Measurements from ENCODE around the gene ALG9.
A peak's percentile ranks its signal among the peaks of the same experiment; 100 is the strongest.

GRCh38 chr11:111762981-111763643 is 108.3 kb downstream of the ALG9 start:
- TF ChIP-seq, protein P1, sequence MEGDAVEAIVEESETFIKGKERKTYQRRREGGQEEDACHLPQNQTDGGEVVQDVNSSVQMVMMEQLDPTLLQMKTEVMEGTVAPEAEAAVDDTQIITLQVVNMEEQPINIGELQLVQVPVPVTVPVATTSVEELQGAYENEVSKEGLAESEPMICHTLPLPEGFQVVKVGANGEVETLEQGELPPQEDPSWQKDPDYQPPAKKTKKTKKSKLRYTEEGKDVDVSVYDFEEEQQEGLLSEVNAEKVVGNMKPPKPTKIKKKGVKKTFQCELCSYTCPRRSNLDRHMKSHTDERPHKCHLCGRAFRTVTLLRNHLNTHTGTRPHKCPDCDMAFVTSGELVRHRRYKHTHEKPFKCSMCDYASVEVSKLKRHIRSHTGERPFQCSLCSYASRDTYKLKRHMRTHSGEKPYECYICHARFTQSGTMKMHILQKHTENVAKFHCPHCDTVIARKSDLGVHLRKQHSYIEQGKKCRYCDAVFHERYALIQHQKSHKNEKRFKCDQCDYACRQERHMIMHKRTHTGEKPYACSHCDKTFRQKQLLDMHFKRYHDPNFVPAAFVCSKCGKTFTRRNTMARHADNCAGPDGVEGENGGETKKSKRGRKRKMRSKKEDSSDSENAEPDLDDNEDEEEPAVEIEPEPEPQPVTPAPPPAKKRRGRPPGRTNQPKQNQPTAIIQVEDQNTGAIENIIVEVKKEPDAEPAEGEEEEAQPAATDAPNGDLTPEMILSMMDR (IDR thresholded peaks at IDR 0.05; ENCODE audit: low read depth, low read length), result peak; percentile 10; the same call in 1 of the 2 replicates
- no peak for TF ChIP-seq EZH2phosphoT487 (IDR thresholded peaks at IDR 0.05; ENCODE audit: low read depth)
